NCI-H1436 (cell line): ENCODE measurements around the gene C3orf62.

Experiments
- DNase-seq: peaks from one replicate; lab custom pipeline; 2025; lab: John Stamatoyannopoulos, UW

C3orf62 gene

GRCh38 chr3:49276475-49277382 is at the start of gene C3orf62:
TSS of gene C3orf62 (minus strand) at chr3:49277232. CDS start at chr3:49276872, 360 bp downstream.
- no peak for DNase-seq

- DNase-seq, result no peak
Observed at GRCh38 chr3:49324768-49325167, 47.7 kb upstream of the C3orf62 start.

- DNase-seq, result no peak
Observed at GRCh38 chr3:49316696-49317457, 39.8 kb upstream of the C3orf62 start.

- no peak for DNase-seq
Observed at GRCh38 chr3:49313896-49314688, 37.1 kb upstream of the C3orf62 start.

- no peak for DNase-seq
Observed at GRCh38 chr3:49311283-49311682, 34.3 kb upstream of the C3orf62 start.

GRCh38 chr3:49310677-49311076 is 33.6 kb upstream of the C3orf62 start:
- no peak for DNase-seq

GRCh38 chr3:49305608-49306007 is 28.6 kb upstream of the C3orf62 start:
- DNase-seq, result no peak

- no peak for DNase-seq
Observed at GRCh38 chr3:49302613-49303012, 25.6 kb upstream of the C3orf62 start.

GRCh38 chr3:49300595-49300994 is 23.6 kb upstream of the C3orf62 start:
- DNase-seq, result no peak

GRCh38 chr3:49298511-49298910 is 21.5 kb upstream of the C3orf62 start:
- no peak for DNase-seq

GRCh38 chr3:49296781-49297411 is 19.9 kb upstream of the C3orf62 start:
- DNase-seq, result no peak

GRCh38 chr3:49295489-49296058 is 18.5 kb upstream of the C3orf62 start:
- DNase-seq, result no peak

GRCh38 chr3:49294343-49294742 is 17.3 kb upstream of the C3orf62 start:
- no peak for DNase-seq

GRCh38 chr3:49283997-49284396 is 7.0 kb upstream of the C3orf62 start:
- no peak for DNase-seq

- DNase-seq, result no peak
Observed at GRCh38 chr3:49279376-49279775, 2.3 kb upstream of the C3orf62 start.

GRCh38 chr3:49278548-49278947 is 1.5 kb upstream of the C3orf62 start:
- DNase-seq, result no peak

GRCh38 chr3:49277383-49277775 is 347 bp upstream of the C3orf62 start:
- no peak for DNase-seq

- DNase-seq, result no peak
Observed at GRCh38 chr3:49273825-49274532, 3.1 kb downstream of the C3orf62 start.

GRCh38 chr3:49271047-49271446 is 6.0 kb downstream of the C3orf62 start:
- no peak for DNase-seq

- DNase-seq, result no peak
Observed at GRCh38 chr3:49270156-49270500, 6.9 kb downstream of the C3orf62 start.
